Osteoblast (primary cell): ENCODE results near the gene OLFM1. TPM values are rescaled to one million over a fixed set of nuclear protein-coding genes. Genes with fewer than 3 reads are reported as not detected.
A peak's percentile ranks its signal among the peaks of the same experiment; 100 is the strongest.
"Not testable (repeated sequence)": the region's sequence is repeated elsewhere in the genome, so short reads cannot be mapped to it uniquely, and the experiment has no call there.

Source experiments
- DNase-seq: peaks from one replicate; pipeline ENCODE4 v3.0.0; 2011; ENCODE audit warnings: low spot score, mixed read lengths; ENCODE audit not compliant: insufficient read length; ENCODE audit errors: missing footprints
- H2AFZ ChIP-seq: 2 replicates; pipeline ENCODE4 v1.6.0; 2011; ENCODE audit warnings: mild to moderate bottlenecking, low read length
- H3K27ac ChIP-seq: 2 replicates; pipeline ENCODE4 v1.5.1; 2011; ENCODE audit warnings: mild to moderate bottlenecking, low read depth, low read length, moderate library complexity
- H3K27me3 ChIP-seq: 2 replicates; pipeline ENCODE4 v1.6.0; 2012; ENCODE audit warnings: mild to moderate bottlenecking, control low read depth, inconsistent platforms, low read length, moderate library complexity; ENCODE audit not compliant: insufficient read depth
- H3K36me3 ChIP-seq: 2 replicates; pipeline ENCODE4 v1.5.1; 2011; ENCODE audit warnings: mild to moderate bottlenecking, low read length, control low read depth, moderate library complexity; ENCODE audit not compliant: insufficient read depth
- H3K4me1 ChIP-seq: 2 replicates; pipeline ENCODE4 v1.5.1; 2011; ENCODE audit warnings: mild to moderate bottlenecking, low read length, control low read depth, moderate library complexity; ENCODE audit not compliant: insufficient read depth
- H3K4me2 ChIP-seq: 2 replicates; pipeline ENCODE4 v1.6.0; 2011; ENCODE audit warnings: mild to moderate bottlenecking, low read length; ENCODE audit not compliant: insufficient read depth
- H3K4me3 ChIP-seq: fragments of 200-600 bp; sonication (generic); 3 replicates; pipeline ENCODE4 v1.5.1; 2012; ENCODE audit warnings: mild to moderate bottlenecking, low read length, inconsistent platforms; ENCODE audit not compliant: insufficient read depth
- H3K79me2 ChIP-seq: 2 replicates; pipeline ENCODE4 v1.6.0; 2012; ENCODE audit warnings: mild to moderate bottlenecking, low read length, control low read depth, inconsistent platforms; ENCODE audit not compliant: insufficient read depth
- H3K9me3 ChIP-seq: 2 replicates; pipeline ENCODE4 v1.5.1; 2011; ENCODE audit warnings: low read depth, low read length, control low read depth
- H4K20me1 ChIP-seq: 2 replicates; pipeline ENCODE4 v1.6.0; 2012; ENCODE audit warnings: mild to moderate bottlenecking, low read length, control low read depth; ENCODE audit not compliant: insufficient read depth
- total RNA-seq: library from RNA; depleted of rRNA; stranded (reverse); fragments of >200 nt; gene quantifications from 2 replicates; pipeline ENCODE4 v1.2.3, GENCODE V29; 2012
- TF ChIP-seq, protein P1 (sequence below): IDR thresholded peaks from 2 replicates; pipeline ENCODE4 v1.5.1; 2011; ENCODE audit warnings: mild to moderate bottlenecking, low read depth, low read length, moderate library complexity; ENCODE audit errors: extremely low read depth

Gene OLFM1
- total RNA-seq, 1 donor = under 0.01 TPM

DNA sequence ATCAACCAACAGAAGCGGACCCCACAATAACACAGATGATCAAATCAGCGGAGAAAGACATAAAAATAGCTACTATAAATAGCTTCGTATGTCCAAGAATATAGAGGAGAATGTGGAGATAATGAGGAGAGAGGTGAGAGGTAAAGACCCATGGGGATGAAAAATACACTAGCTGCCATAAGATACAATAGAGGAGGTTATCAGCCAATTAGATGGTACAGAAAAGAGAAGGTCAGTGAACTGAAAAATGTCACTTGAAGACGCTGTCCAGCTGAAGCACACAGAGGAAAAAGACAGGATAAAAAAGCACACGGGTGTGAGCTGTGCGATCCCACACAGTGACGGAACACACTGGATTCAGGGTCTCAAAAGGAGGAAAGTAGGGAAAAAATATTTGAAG, 73.4 kb downstream of the OLFM1 start:
- no peak for DNase-seq
- Histone ChIP-seq H3K79me2 (no peaks in the 10 kb centered on the region), H3K27me3 (no peaks in the 10 kb centered on the region), H3K4me2 (no peak overlapping the region), H4K20me1 (no peaks in the 10 kb centered on the region), H3K4me1 (no peaks in the 10 kb centered on the region), H3K4me3 (no peak overlapping the region), H3K27ac (no peak overlapping the region), H3K9me3 (no peaks in the 10 kb centered on the region), H3K36me3 (no peaks in the 10 kb centered on the region), H2AFZ (no peak overlapping the region)
- TF ChIP-seq, protein P1, sequence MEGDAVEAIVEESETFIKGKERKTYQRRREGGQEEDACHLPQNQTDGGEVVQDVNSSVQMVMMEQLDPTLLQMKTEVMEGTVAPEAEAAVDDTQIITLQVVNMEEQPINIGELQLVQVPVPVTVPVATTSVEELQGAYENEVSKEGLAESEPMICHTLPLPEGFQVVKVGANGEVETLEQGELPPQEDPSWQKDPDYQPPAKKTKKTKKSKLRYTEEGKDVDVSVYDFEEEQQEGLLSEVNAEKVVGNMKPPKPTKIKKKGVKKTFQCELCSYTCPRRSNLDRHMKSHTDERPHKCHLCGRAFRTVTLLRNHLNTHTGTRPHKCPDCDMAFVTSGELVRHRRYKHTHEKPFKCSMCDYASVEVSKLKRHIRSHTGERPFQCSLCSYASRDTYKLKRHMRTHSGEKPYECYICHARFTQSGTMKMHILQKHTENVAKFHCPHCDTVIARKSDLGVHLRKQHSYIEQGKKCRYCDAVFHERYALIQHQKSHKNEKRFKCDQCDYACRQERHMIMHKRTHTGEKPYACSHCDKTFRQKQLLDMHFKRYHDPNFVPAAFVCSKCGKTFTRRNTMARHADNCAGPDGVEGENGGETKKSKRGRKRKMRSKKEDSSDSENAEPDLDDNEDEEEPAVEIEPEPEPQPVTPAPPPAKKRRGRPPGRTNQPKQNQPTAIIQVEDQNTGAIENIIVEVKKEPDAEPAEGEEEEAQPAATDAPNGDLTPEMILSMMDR = no peak

DNA sequence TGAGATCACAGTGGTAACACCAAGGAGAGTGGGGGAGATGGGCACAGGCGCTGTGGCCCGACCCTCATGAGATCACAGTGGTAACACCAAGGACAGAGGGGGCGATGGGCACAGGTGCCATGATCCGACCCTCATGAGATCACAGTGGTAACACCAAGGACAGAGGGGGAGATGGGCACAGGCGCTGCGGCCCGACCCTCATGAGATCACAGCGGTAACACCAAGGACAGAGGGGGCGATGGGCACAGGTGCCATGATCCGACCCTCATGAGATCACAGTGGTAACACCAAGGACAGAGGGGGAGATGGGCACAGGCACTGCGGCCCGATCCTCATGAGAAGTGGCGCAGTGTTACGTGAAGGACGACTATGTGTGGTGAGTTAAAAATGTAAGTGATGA, 75.1 kb downstream of the OLFM1 start:
- not testable (repeated sequence) for H3K36me3 ChIP-seq, H3K9me3 ChIP-seq, H2AFZ ChIP-seq, H3K4me2 ChIP-seq, DNase-seq, H4K20me1 ChIP-seq, H3K27ac ChIP-seq, H3K27me3 ChIP-seq, H3K79me2 ChIP-seq, H3K4me3 ChIP-seq, H3K4me1 ChIP-seq

DNA sequence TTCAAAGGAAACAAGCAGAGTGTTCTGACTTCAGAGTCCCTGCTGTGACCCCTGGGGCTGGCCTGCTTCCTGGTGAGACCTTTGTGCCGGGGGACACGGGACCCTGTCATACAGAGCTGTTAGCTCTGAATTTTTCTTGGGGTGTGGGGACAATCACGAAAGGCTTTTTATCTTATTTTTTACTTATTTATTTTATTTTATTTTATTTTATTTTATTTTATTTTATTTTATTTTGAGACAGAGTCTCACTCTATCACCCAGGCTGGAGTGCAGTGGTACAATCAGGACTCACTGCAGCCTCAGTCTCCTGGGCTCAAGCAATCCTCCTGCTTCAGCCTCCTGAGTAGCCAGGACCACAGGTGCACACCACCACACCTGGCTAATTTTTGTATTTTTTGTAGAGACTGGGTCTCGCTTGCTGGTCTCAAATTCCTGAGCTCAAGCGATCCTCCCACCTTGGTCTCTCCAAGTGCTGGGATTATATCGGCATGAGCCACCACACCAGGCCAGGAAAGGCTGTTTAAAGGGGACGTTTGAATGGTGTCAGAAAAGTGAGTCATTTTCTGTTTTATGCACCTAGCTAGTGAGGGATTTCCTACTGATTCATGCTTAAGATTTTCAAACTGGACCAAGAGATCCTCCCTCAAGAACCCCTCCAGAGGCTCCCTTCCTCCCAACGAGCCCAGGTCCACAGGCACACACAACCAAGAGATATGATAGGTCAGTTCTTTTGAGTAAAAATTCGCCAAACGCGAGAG, 75.7 kb downstream of the OLFM1 start:
- no peaks in the 10 kb centered on the region for H3K27me3 ChIP-seq
- H3K27ac ChIP-seq = no peak overlapping the region
- DNase-seq = peak; percentile 51
- no peak overlapping the region for H3K4me3 ChIP-seq
- no peaks in the 10 kb centered on the region for H3K9me3 ChIP-seq
- H3K36me3 ChIP-seq = no peaks in the 10 kb centered on the region
- H4K20me1 ChIP-seq = no peaks in the 10 kb centered on the region
- no peak overlapping the region for H3K4me2 ChIP-seq
- no peaks in the 10 kb centered on the region for H3K79me2 ChIP-seq
- H2AFZ ChIP-seq = no peak overlapping the region
- no peaks in the 10 kb centered on the region for H3K4me1 ChIP-seq
- TF ChIP-seq, protein P1 = no peak

GRCh38 chr9:135164036-135164435, 76.6 kb downstream of the OLFM1 start:
- Histone ChIP-seq H3K4me1 (no peaks in the 10 kb centered on the region), H3K4me2 (no peak overlapping the region), H3K79me2 (no peaks in the 10 kb centered on the region), H2AFZ (no peak overlapping the region), H3K27me3 (no peaks in the 10 kb centered on the region), H4K20me1 (no peaks in the 10 kb centered on the region), H3K27ac (no peak overlapping the region), H3K36me3 (no peaks in the 10 kb centered on the region), H3K9me3 (no peaks in the 10 kb centered on the region), H3K4me3 (no peak overlapping the region)
- peak; percentile 50 for DNase-seq
- TF ChIP-seq, protein P1 = no peak
